NCI-H774 (cell line): ENCODE data around the gene DYNLL2.
A peak's percentile ranks its signal among the peaks of the same experiment; 100 is the strongest.
"Not testable (repeated sequence)": the region's sequence is repeated elsewhere in the genome, so short reads cannot be mapped to it uniquely, and the experiment has no call there.

Experiments used
- DNase-seq: peaks from one replicate; lab custom pipeline; 2025; lab: John Stamatoyannopoulos, UW

Gene DYNLL2

GRCh38 chr17:58072862-58073261, 10.4 kb upstream of the DYNLL2 start:
- no peak for DNase-seq

- DNase-seq: not testable (repeated sequence)
These were observed 10.0 kb upstream of the DYNLL2 start for GRCh38 chr17:58073266-58073665.

DNA sequence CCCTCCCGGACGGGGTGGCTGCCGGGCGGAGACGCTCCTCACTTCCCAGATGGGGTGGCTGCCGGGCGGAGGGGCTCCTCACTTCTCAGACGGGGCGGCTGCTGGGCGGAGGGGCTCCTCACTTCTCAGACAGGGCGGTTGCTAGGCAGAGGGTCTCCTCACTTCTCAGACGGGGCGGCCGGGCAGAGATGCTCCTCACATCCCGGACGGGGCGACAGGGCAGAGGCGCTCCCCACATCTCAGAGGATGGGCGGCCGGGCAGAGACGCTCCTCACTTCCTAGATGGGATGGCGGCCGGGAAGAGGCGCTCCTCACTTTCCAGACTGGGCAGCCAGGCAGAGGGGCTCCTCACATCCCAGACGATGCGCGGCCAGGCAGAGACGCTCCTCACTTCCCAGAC, 8.8 kb upstream of the DYNLL2 start:
- DNase-seq: not testable (repeated sequence)

DNA sequence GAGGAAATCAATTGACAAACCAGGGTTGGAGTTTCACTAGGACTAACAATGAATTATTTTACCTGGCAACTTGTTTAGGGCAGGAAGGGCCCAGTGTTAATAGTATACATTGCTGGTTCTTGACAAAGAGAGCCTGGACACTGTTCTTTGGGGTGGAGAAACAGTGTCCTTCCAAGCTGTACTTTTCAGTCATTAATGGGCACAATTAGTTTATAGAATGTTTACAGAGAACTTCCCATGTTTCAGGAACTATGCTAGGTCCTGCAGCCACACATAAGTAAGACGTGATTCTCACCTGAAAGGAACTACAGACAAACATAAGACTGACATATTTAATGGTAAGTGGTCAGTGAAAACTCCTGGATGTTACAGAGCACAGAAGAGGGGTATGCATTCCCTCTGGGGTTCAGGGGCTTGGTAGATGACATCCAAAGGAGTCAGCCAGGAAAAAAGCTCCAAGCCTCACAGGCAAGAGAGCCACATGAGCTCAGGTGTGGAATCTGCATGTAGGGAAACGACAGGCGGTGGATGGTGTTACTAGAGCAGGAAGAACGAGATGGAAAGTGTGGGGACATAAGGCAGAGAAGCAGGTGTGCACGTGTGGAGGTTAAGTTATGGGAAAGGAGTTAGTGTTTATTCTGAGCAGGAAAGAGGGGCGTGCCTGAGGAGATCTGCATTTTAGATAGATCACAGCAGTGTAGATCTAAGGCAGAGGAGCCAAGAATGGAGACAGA, 3.8 kb upstream of the DYNLL2 start:
- DNase-seq: no peak

DNA sequence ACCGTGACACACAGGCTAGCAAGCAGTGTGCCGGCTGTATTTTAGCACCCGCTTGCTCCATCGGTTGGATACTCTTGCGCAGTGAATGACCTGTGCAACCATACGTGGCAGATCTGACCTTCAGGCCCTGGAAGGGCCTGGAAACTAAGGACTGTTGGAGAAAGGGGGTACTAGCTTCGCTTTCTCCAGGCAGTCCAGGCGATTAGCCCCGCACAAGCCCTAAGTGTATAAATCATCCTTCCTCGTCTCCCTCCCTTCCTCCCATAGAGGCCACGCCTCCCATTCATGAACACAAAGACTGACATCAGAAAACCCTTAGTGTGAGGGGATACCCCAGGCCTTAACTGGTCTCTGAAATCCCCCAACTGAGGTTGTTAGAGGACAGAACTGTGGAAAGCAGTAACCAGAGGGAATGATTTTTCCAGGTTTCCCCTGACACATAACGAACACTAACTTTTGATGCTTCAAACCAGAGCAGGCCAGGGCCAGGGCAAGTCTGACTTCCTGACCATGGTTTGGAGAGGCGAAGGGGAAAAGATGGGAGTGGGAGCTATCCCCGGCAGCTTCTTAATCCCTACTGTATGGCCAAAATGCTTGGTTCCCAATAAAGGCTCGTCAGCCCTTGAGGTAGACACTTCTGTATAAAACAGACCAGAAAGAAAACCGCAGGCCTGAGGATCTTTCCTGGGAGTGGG, 1.4 kb upstream of the DYNLL2 start:
- DNase-seq: no peak

DNA sequence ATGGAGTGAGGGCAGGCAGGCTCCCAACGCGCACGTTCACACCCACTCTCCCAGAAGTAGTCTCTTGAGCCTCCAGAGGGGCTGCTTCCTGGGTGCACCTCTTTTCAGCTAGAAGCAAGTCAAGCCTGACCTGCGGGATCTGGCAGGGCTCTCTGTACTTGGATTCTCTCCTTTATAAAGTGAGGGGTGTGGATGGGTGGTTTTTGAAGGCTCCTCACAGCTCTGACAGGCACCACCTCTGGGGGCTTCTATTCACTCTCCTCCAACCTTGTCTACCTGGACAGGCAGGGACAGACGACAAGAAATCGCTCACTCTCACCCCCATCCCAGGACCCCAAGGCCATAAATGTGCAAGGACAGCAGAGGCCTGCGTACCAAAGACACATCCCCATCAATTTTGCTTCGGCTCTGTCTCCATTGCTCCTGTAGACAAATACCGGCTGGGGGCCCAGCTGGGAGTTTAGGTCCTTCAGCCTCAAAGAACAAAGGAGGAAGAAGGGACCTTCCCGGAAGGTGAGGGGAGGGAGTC, 814 bp upstream of the DYNLL2 start:
- no peak for DNase-seq

- peak; percentile 51 for DNase-seq
These were observed 485 bp downstream of the DYNLL2 start for GRCh38 chr17:58083491-58084316.

DNA sequence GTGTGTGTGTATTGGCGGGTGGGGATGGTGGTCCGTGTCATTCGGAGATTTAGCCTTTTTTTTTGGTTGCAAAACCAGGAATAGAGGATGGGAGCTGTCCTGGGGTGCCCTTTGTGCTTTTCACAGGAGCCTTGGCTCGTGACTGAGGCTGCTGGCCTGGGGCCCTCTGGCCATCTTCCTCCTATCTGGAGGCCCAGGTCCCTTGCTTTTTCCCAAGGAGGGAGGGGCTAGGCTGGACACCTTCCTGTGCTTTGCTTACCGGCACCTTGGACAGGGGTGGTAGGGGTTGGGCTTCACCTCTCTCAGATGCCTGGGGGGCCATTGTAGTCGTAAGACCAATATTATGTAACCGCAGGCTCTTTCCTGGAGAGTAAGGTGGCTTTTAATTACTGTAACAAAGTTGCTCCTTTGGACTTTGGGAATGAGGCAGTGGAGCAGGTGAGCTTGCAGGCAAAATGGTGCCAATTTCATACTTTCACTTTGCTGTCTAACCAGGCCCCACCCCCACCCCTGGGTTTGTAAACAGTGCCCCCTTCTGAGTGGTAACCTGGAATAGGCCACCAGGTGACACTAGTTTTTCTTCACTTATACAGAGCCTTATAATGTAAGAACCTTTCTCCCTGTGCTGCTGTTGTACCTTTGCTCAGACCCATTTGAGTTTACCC, 1.2 kb downstream of the DYNLL2 start:
- DNase-seq: peak; percentile 12

- DNase-seq: no peak
These were observed 2.0 kb downstream of the DYNLL2 start for GRCh38 chr17:58085039-58085715.

DNA sequence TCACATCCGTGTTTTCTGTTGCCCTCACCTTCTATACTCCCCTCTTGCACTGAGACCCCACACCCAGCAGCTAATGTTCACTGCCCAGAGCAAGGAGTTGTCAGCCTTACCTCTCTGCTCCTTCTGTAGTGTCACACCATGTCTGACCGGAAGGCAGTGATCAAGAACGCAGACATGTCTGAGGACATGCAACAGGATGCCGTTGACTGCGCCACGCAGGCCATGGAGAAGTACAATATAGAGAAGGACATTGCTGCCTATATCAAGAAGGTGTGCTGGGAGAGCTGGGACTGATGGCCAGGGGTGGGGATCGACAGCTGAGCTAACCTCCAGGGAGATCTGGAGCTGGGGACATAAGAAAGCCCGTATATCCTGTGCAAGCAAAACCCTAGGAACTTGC, 3.7 kb downstream of the DYNLL2 start:
- no peak for DNase-seq

GRCh38 chr17:58088624-58089023, 5.4 kb downstream of the DYNLL2 start:
- no peak for DNase-seq

GRCh38 chr17:58089111-58089510, 5.9 kb downstream of the DYNLL2 start:
- no peak for DNase-seq

GRCh38 chr17:58091024-58091567, 7.9 kb downstream of the DYNLL2 start:
- DNase-seq: no peak

GRCh38 chr17:58092101-58092796, 9.0 kb downstream of the DYNLL2 start:
- DNase-seq: no peak

- DNase-seq: no peak
These were observed 9.7 kb downstream of the DYNLL2 start for GRCh38 chr17:58092797-58093385.

- no peak for DNase-seq
These were observed 10.9 kb downstream of the DYNLL2 start for GRCh38 chr17:58094118-58094517.

DNA sequence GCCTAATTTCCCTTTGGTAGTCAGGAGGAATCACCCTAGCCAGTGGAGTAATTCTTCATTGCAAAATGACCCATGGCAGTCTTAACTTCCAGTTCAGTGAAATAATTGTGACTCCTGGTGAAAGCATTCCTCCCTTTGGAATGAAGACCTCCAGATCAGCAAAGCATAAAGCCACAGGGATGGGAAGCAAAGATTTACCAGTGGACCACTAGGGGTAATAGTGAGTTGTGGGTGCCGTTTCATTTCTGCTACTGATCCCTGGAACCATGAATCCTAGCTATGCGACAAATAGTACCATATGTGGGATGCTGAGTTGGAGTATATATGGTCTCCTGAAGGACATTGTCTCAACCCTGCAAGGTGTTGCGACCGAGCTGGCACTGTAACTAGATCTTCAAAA, 13.7 kb downstream of the DYNLL2 start:
- no peak for DNase-seq

DNA sequence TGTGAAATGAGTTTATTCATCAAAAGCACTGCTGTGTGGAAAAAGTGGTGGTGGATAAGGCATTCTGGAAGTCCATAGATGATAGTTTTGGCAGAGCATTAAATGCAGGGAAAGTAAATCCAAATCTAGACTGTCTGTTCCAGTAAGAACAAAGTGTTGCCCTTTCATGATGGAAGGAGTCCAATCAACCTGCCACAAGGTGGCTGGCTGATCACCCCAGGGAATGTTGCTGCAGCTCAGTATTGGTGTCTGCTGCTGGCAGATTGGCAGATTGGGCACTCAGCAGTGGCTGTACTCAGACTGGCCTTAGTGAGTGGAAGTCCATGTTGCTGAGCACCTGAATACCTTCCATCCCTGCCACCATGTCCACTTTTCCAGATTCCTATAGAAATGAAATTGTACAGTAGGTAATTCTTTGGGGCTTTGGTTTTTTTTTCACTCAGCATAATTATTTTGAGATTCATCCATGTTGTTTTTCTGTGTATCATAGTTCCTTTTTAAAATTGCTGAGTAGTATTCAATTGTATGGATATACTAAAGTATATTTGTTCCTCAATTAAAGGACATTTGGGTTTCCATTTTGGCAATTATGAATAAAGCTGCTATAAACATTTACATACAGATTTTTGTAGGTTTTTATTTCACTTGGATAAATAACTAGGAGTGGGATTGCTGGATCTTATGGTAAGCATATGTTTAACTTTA, 14.3 kb downstream of the DYNLL2 start:
- no peak for DNase-seq

DNA sequence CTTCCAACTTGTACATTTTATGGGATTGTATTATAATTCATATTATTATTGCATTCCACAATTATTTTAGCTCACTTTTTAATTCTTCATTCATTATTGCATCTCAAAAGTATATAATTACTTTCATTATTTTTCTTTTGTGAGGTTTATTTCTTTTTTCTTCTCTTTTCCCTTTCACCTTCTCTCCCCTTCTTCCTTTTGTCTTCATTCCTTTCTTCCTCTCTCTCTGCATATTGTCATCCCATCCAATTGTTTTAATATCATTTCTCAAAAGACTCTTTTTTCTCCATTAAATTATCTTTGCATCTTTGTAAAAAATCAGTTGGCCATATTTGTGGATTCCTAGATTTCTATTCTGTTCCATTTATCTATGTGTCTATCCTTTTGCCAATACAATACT, 17.3 kb downstream of the DYNLL2 start:
- DNase-seq: no peak
